IPS-20b (cell line): ENCODE results near the gene KRTAP3-3.

Experiments used
- H3K27ac ChIP-seq: one replicate; pipeline ENCODE4 v1.5.1; 2013; ENCODE audit warnings: low read length
- H3K27me3 ChIP-seq: 2 replicates; pipeline ENCODE4 v1.6.1; 2013; ENCODE audit warnings: mild to moderate bottlenecking, low read length, inconsistent platforms; ENCODE audit not compliant: insufficient read depth
- H3K36me3 ChIP-seq: 2 replicates; pipeline ENCODE4 v1.6.1; 2013; ENCODE audit warnings: low read depth, mild to moderate bottlenecking, inconsistent platforms, low read length, moderate library complexity; ENCODE audit not compliant: insufficient read depth
- H3K4me1 ChIP-seq: 2 replicates; pipeline ENCODE4 v1.6.1; 2013; ENCODE audit warnings: mild to moderate bottlenecking, control low read depth, inconsistent platforms, low read length, moderate library complexity; ENCODE audit not compliant: insufficient read depth
- H3K4me3 ChIP-seq: 2 replicates; pipeline ENCODE4 v1.5.1; 2013; ENCODE audit warnings: mild to moderate bottlenecking, low read length, inconsistent platforms
- H3K9ac ChIP-seq: 2 replicates; pipeline ENCODE4 v1.6.1; 2013; ENCODE audit warnings: low read depth, mild to moderate bottlenecking, inconsistent platforms, low read length, moderate library complexity
- H3K9me3 ChIP-seq: 2 replicates; pipeline ENCODE4 v1.6.1; 2013; ENCODE audit warnings: mild to moderate bottlenecking, low read depth, low read length, inconsistent platforms; ENCODE audit not compliant: insufficient read depth

Gene KRTAP3-3

DNA sequence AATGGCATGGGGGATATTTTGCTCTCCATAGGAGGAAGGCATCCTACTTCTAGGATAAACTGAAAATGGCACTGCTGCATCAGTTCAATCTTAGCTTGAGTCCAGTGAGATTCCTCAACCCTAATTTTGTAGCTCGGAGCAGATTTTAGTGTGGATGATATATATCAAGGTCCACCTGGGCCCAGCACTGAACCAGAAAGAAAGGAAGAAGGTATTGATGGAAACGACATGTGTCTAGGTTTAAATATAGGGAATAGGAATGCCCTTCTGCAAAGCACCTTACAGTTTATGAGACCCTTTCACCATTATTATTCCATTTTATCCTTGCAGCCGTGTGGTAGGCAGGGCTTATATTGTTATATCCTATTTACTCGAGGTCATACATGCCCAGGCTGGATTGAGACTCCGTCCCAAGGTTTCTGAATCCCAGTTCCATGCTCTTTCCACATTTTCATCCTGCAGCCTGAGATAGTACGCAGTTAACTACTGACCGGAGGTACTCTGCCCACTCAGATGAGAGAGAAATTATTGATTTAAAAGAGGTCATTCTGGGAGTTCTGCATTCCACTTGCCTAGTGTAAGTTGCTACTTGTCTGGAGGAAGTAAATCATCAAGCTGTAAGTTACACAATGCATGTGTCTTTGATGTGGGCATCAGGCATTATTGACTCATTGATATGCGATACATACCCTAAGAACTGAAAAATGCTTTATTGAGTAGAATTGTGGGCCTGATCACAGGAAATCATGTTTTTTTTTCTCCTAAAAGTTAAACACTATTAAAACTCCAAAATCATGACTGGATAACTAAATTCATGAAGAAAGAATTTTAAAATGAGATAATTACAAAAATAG lies 37.3 kb downstream of the KRTAP3-3 start:
- no peak overlapping the region for H3K27ac ChIP-seq
- no peak overlapping the region for H3K9ac ChIP-seq
- peaks cover 15% of the 10 kb centered on the region for H3K4me1 ChIP-seq
- H3K4me3 ChIP-seq: no peak overlapping the region
- no peaks in the 10 kb centered on the region for H3K27me3 ChIP-seq
- no peaks in the 10 kb centered on the region for H3K9me3 ChIP-seq
- H3K36me3 ChIP-seq: no peaks in the 10 kb centered on the region

DNA sequence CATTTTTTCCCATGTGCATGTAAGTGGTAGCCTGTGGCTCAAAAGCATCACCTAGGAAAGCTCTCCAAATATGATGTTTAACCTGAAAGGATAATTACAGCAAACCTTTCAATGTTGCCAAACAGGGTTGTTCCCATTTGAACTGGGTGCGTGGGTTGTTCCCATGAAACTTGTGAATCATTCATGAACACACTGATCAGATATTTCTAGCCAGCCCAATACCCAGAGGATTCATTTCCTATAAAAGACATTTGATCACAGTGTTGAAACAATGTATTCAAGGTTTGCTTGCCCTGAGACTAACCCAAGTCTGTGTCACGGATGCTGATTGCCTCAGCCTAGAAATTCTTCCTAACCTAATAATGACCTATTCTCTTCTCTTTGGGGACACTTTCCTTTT lies 40.1 kb downstream of the KRTAP3-3 start:
- Histone ChIP-seq H3K9me3 (no peaks in the 10 kb centered on the region), H3K27me3 (no peaks in the 10 kb centered on the region), H3K4me1 (peaks cover 15% of the 10 kb centered on the region)

DNA sequence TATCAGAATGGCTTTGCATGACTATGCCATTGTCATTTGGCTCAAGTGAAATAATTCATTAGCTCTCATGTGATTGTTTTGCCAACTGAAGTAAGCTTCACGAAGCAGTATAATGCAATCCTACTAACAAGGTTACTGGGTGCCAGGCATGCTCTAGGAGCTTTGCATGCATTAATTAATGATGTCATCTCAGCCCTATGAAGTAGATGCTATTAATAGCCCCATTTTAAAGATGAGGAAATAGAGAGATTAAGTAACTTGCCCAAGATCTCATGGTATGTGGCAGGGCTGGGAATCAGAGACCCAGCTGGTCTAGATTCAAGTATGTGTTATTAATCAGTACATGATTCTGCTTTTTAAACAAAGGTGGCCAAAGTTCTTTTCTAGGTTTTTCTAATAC lies 41.3 kb downstream of the KRTAP3-3 start:
- Histone ChIP-seq H3K4me1 (peaks cover 11% of the 10 kb centered on the region), H3K4me3 (no peak overlapping the region), H3K9me3 (no peaks in the 10 kb centered on the region), H3K27ac (no peak overlapping the region), H3K36me3 (no peaks in the 10 kb centered on the region), H3K27me3 (no peaks in the 10 kb centered on the region), H3K9ac (no peak overlapping the region)

More for the DNA sequence above, 40.1 kb downstream of the KRTAP3-3 start:
- H3K27ac ChIP-seq: no peak overlapping the region
- no peaks in the 10 kb centered on the region for H3K36me3 ChIP-seq
- H3K9ac ChIP-seq: no peak overlapping the region
- H3K4me3 ChIP-seq: no peak overlapping the region

DNA sequence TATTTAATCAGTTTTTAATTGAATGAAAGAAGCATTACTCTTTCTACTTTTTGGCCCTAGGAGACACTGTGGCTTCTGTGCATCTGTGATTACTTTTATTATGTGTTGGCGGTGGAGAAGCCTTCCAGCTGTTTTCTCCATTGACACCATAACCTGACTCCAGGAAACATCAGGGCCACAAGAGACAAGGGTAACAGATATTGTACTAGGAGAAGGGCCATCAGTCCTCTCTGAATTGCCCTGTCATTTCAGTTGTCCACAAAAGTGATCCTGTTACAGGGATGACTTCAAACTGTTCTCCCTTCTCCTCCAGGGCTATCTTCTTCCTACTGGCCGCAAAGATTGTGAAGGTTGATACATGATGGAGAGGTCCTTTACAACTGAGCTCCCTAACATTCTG lies 41.8 kb downstream of the KRTAP3-3 start:
- Histone ChIP-seq H3K4me3 (no peak overlapping the region), H3K9ac (no peak overlapping the region), H3K27me3 (no peaks in the 10 kb centered on the region), H3K4me1 (peaks cover 6% of the 10 kb centered on the region; the same call in 1 of the 2 replicates), H3K9me3 (no peaks in the 10 kb centered on the region), H3K27ac (no peak overlapping the region), H3K36me3 (no peaks in the 10 kb centered on the region)

DNA sequence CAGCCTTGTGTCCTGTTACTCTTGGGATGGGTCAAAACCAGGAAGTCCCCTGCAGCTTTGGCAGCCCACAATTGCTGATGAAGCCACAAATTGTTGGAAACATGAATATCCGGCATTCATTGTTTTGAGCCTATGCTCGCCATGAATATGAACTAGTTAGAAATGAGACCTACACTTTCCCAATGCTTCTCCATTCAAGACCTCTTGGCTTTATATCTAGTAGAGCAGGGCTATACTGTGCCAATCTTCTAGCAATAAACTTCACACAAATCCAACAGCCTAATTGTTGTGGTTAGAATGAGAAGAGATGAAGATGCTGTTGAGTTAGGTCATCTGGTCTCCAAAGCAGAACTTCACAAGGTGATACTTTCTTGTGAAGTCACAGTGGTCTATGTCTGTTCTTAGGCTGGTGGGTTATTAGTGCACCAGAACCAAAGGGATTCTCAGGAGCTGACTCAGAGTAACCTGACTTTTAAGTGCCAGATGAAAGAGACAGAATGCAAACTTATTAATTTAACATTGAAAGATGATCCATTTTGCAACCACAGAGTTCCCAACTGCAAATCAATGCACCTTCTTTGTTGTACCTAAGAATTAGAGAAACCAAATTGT lies 42.8 kb downstream of the KRTAP3-3 start:
- no peaks in the 10 kb centered on the region for H3K9me3 ChIP-seq
- H3K9ac ChIP-seq: no peak overlapping the region
- no peak overlapping the region for H3K4me3 ChIP-seq
- no peaks in the 10 kb centered on the region for H3K27me3 ChIP-seq
- H3K27ac ChIP-seq: no peak overlapping the region
- H3K4me1 ChIP-seq: no peaks in the 10 kb centered on the region
- H3K36me3 ChIP-seq: no peaks in the 10 kb centered on the region

DNA sequence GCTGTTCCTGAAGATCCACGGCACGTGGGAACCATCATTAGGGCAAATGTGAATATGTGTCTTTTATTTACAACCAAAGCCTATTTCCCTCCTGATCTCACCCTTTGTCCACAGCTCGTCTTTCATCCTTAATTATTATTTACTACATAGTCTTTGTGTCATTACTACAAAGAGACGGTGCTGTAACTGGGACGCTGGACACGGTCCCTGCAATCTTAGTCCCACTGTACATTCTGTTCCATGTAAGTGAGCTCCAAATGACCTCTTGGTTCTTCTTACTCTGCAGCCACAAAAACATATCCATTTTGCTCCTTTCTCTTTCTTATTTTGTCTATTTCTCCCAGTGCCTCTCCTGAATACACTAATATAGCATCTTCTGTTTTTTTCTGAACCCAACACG lies 43.8 kb downstream of the KRTAP3-3 start:
- H3K27ac ChIP-seq: no peak overlapping the region
- H3K4me1 ChIP-seq: no peaks in the 10 kb centered on the region
- no peaks in the 10 kb centered on the region for H3K27me3 ChIP-seq
- no peaks in the 10 kb centered on the region for H3K9me3 ChIP-seq
- no peaks in the 10 kb centered on the region for H3K36me3 ChIP-seq
- H3K4me3 ChIP-seq: no peak overlapping the region
- H3K9ac ChIP-seq: no peak overlapping the region

DNA sequence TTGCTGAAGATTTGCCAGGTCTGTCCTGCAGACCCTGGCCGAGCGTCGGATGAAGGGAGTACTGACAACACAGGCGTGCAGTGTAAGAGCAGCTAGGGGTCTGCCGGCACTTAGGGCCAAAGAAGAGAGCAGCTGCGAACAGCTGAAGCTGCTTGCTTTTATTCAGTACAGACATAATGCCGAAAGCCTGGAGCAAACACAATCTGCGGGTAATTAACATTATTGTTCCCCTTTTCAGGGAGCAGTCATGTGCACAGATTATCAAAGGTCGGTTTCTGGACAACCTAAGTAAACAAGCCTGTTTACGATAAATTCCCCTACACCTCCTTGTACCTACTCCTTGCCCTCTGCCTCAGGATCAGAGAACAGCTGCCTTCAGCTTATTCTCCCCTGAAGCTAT lies 44.5 kb downstream of the KRTAP3-3 start:
- Histone ChIP-seq H3K9ac (no peak overlapping the region), H3K27ac (no peak overlapping the region), H3K4me3 (no peak overlapping the region), H3K27me3 (no peaks in the 10 kb centered on the region), H3K36me3 (no peaks in the 10 kb centered on the region), H3K4me1 (no peaks in the 10 kb centered on the region), H3K9me3 (no peaks in the 10 kb centered on the region)

DNA sequence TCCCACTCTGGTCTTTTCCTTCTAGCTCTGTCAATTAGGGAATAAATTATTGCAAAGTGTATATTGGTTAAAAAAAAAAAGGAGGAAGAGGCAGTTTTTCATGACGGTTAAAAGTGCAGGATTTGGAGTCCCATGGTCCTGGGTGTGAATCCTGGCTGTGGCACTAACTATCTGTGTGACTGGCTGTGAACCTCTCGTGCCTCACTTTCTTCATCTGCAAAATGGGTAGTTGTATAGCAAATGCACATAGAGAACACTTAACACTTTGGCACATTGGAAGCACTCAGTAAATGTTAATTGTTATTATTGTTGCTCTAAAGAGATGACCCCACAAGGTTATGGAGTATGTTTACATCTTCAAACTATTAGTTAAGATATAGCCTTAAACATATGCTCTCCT lies 46.0 kb downstream of the KRTAP3-3 start:
- Histone ChIP-seq H3K4me1 (no peaks in the 10 kb centered on the region), H3K9ac (no peak overlapping the region), H3K27ac (no peak overlapping the region), H3K9me3 (no peaks in the 10 kb centered on the region), H3K27me3 (no peaks in the 10 kb centered on the region), H3K36me3 (no peaks in the 10 kb centered on the region), H3K4me3 (no peak overlapping the region)

DNA sequence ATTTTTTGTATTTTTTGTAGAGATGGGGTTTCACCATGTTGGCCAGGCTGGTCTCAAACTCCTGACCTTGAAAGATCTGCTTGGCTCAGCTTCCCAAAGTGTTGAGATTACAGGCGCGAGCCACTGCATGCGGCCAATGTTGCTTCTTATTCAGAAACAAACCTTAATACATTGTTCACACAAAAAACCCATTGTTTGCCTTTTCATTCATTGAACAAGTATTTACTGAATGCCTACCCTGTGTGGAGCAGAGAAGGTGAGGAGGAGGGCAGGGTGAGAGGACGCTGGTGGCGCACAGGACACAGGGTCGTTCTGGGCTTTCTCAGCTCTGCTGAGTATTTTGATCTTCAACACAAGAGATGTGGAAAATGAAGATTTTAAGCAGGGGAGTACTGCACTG lies 48.5 kb downstream of the KRTAP3-3 start:
- no peaks in the 10 kb centered on the region for H3K27me3 ChIP-seq
- no peaks in the 10 kb centered on the region for H3K4me1 ChIP-seq
- no peak overlapping the region for H3K9ac ChIP-seq
- no peaks in the 10 kb centered on the region for H3K9me3 ChIP-seq
- no peaks in the 10 kb centered on the region for H3K36me3 ChIP-seq
- H3K27ac ChIP-seq: no peak overlapping the region
- H3K4me3 ChIP-seq: no peak overlapping the region

DNA sequence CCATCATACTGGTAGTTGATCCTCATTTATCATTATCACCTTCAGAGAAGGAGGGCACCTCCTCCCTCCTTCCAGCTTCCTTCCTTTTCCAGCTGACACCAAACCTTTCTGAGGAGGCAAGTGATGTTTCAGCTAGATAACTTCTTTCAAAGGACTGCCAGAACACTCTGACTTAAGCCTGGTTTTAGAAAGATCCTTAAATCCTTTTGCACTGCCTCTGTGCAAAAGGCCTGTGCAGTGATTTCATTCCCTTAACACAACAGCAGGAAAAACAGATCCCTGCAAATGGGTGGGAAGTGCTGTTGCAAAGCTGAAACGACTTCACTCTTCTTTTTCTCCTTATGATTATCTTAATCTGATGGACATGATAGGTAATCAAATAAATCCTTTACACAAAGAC lies 49.4 kb downstream of the KRTAP3-3 start:
- no peaks in the 10 kb centered on the region for H3K4me1 ChIP-seq
- no peaks in the 10 kb centered on the region for H3K27me3 ChIP-seq
- no peak overlapping the region for H3K9ac ChIP-seq
- no peak overlapping the region for H3K27ac ChIP-seq
- H3K9me3 ChIP-seq: no peaks in the 10 kb centered on the region
- H3K36me3 ChIP-seq: no peaks in the 10 kb centered on the region
- no peak overlapping the region for H3K4me3 ChIP-seq
